PC-3 (cell line): ENCODE results near the gene BZW2. TPM values are rescaled to one million over a fixed set of nuclear protein-coding genes. Genes with fewer than 3 reads are reported as not detected.

ENCODE experiments used
- ATAC-seq: fragments of 200-7000 bp; cut with Tn5 transposase; 2 replicates; pipeline ENCODE4 v1.9.1; 2020; ENCODE audit warnings: mild to moderate bottlenecking, moderate library complexity
- BruUV-seq: library from RNA; stranded (reverse); fragments of 400-500 nt; replicated peaks from 2 replicates; lab custom pipeline; 2021; lab: Mats Ljungman, UMichigan
- CTCF ChIA-PET: fragments of 300-600 bp; sonication (Branson Sonifier 250); formaldehyde crosslinking; loops from one replicate; lab custom pipeline; 2022; ENCODE audit warnings: antibody characterized with exemption; lab: Charles Lee
- POLR2A ChIA-PET: fragments of 300-600 bp; sonication (Branson Sonifier 250); formaldehyde crosslinking; loops from one replicate; lab custom pipeline; 2022; ENCODE audit warnings: antibody characterized with exemption; ENCODE audit not compliant: unreplicated experiment; lab: Charles Lee
- DNase-seq: peaks from one replicate; pipeline ENCODE4 v3.0.0-alpha.2; 2015
- H2AFZ ChIP-seq: fragments of 300-600 bp; sonication (generic); 2 replicates; pipeline ENCODE4 v1.6.0; 2016; ENCODE audit warnings: antibody characterized with exemption, low read length
- H3F3A ChIP-seq: fragments of 300-600 bp; sonication (generic); one replicate; pipeline ENCODE4 v1.6.0; 2017; ENCODE audit warnings: antibody characterized with exemption, low read length, control low read depth, mild to moderate bottlenecking; ENCODE audit not compliant: unreplicated experiment
- H3K27ac ChIP-seq: fragments of 300-600 bp; sonication (generic); 2 replicates; pipeline ENCODE4 v1.5.1; 2016; ENCODE audit warnings: mild to moderate bottlenecking, low read length
- H3K27me3 ChIP-seq: fragments of 300-600 bp; sonication (generic); 2 replicates; pipeline ENCODE4 v1.6.1; 2016; ENCODE audit warnings: low read length, mixed read lengths
- H3K36me3 ChIP-seq: fragments of 300-600 bp; sonication (generic); 2 replicates; pipeline ENCODE4 v1.6.1; 2016; ENCODE audit warnings: low read depth, mixed run types, low read length, mixed read lengths
- H3K4me1 ChIP-seq: fragments of 300-600 bp; sonication (generic); 2 replicates; pipeline ENCODE4 v1.5.1; 2016; ENCODE audit warnings: low read length; ENCODE audit not compliant: insufficient read depth
- H3K4me2 ChIP-seq: fragments of 300-600 bp; sonication (generic); 2 replicates; pipeline ENCODE4 v1.6.0; 2016; ENCODE audit warnings: low read length
- H3K4me3 ChIP-seq: fragments of 300-600 bp; sonication (generic); 2 replicates; pipeline ENCODE4 v1.5.1; 2016; ENCODE audit warnings: mild to moderate bottlenecking, low read length, mixed read lengths
- H3K79me2 ChIP-seq: fragments of 300-600 bp; sonication (generic); 2 replicates; pipeline ENCODE4 v1.6.1; 2017; ENCODE audit warnings: low read length, mixed read lengths
- H3K9ac ChIP-seq: fragments of 300-600 bp; sonication (generic); 2 replicates; pipeline ENCODE4 v1.6.0; 2016; ENCODE audit warnings: mild to moderate bottlenecking, low read length
- H3K9me2 ChIP-seq: fragments of 300-600 bp; sonication (generic); replicated peaks from 2 replicates; pipeline ENCODE4 v1.6.1; 2016; ENCODE audit warnings: mixed run types, low read length, mixed read lengths
- H3K9me3 ChIP-seq: fragments of 300-600 bp; sonication (generic); 2 replicates; pipeline ENCODE4 v1.6.1; 2016; ENCODE audit warnings: low read length, mixed read lengths
- H4K20me1 ChIP-seq: fragments of 300-600 bp; sonication (generic); 2 replicates; pipeline ENCODE4 v1.6.1; 2016; ENCODE audit warnings: low read length, mixed read lengths
- CTCF ChIP-seq: fragments of 300-600 bp; sonication (generic); conservative IDR thresholded peaks from 2 replicates; pipeline ENCODE4 v1.5.1; 2017; ENCODE audit warnings: antibody characterized with exemption, low read depth, mild to moderate bottlenecking, low read length
- EZH2 ChIP-seq: fragments of 300-600 bp; sonication (generic); IDR thresholded peaks from one replicate; pipeline ENCODE4 v1.6.1; 2017; ENCODE audit warnings: antibody characterized with exemption, mild to moderate bottlenecking, low read length; ENCODE audit not compliant: unreplicated experiment
- EZH2phosphoT487 ChIP-seq: fragments of 300-600 bp; sonication (generic); IDR thresholded peaks from 2 replicates; pipeline ENCODE4 v1.6.1; 2018; ENCODE audit warnings: mild to moderate bottlenecking, antibody characterized with exemption, low read length, borderline replicate concordance
- intact Hi-C: fragments of 100-400 bp; cut with micrococcal nuclease; formaldehyde crosslinking; loops from 2 replicates; pipeline ENCODE4 v1.9.0; 2023
- total RNA-seq: library from RNA; depleted of rRNA; stranded (reverse); fragments of >200 nt; gene quantifications from 2 replicates; pipeline ENCODE4 v1.2.3, GENCODE V29; 2014

The BZW2 gene
- total RNA-seq, 1 experiment from 2014 or later, result 86.1 TPM

DNA sequence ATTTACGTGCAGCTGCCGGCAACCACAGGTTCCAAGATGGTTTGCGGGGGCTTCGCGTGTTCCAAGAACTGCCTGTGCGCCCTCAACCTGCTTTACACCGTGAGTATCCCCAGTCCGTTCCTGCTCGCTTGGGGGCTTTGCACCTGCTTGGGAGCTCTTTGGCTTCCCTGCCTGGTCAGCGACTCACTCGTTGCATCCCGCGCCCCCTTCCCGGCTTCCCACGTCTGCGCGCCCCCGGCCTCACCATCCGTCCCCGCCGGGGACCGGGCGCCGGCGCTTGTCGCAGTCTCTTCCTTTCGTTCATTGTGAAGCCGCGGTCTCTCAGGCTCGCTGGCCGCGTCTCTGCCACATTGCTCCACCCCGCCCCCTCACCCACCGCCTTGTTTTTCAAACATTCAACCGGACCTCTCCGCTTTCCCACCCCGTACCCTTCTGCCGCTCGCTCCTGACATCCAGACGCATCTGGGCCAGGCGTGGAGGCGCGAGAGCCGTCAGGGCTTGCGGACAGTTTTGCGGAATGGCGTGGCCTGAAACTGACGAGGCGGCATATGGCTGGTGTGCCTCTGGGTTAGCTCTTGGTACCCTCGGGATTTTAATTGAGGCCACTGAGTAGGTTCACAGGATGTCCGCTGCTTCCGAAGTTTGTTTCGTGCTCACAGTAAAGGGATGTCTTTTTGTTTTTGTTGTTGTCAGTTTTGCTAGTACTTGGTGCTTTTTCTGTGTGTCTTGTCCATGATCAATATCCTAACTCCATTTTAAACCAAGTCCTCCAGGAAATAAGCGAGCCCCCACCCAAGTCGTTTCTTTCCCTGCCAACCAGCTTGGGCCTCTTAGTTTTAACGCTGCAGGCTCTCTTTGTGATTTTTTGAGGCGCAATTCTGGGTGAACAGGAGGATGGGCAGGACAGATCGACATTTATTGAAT, 108.2 kb downstream of the BZW2 start:
- H3K27ac ChIP-seq, result peak overlapping the region; percentile 4; the same call in 1 of the 2 replicates
- H3F3A ChIP-seq, result peaks cover 6% of the 10 kb centered on the region
- no peaks in the 10 kb centered on the region for H3K9me2 ChIP-seq
- peak overlapping the region; percentile 89 for H3K4me2 ChIP-seq
- H3K9ac ChIP-seq, result peak overlapping the region; percentile 67
- H3K36me3 ChIP-seq, result no peaks in the 10 kb centered on the region
- H3K9me3 ChIP-seq, result no peaks in the 10 kb centered on the region
- H4K20me1 ChIP-seq, result peaks cover 12% of the 10 kb centered on the region; the same call in 1 of the 2 replicates
- POLR2A ChIA-PET, result interaction anchor here (0.6 kb wide), 1 partner anchor 36 kb away, joined by 3 read pairs; no protein-coding TSS in a partner anchor
- no TSS peak for BruUV-seq
- DNase-seq, result peak; percentile 27
- intact Hi-C loops, result loop anchor here (1.0 kb wide), 2 partner anchors 14 to 108 kb away; partner anchors contain the start of gene BZW2
- H3K4me3 ChIP-seq, result peak overlapping the region; percentile 88
- peaks cover 28% of the 10 kb centered on the region for H3K4me1 ChIP-seq
- H3K27me3 ChIP-seq, result no peaks in the 10 kb centered on the region
- peaks cover 55% of the 10 kb centered on the region for H3K79me2 ChIP-seq
- TF ChIP-seq CTCF, result no peak
- no peak for TF ChIP-seq EZH2
- no peak for TF ChIP-seq EZH2phosphoT487
- ATAC-seq, result peak; percentile 25
- CTCF ChIA-PET, result no interaction called here
- peak overlapping the region; percentile 75 for H2AFZ ChIP-seq

DNA sequence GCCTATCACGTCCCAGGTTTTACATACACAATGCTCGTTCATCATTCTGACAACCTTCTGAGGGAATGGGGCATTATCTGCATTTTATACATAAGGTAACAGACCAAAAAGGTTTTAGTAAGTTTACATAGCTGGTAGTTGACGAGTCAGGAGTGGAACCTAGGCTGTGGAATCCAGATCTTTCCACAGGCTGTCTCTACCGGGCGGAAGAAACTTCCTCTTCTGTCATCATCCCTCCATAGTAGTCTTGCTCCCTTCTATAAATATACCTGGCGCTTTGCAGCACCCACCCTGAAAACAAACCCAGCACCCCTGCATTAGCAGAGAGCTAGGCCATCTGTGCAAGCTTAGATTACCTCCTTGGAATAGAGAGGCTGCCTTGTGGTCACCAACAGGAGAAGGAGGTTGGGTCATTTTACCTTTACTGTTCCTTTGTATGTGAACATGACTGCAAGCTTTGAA, 108.9 kb downstream of the BZW2 start:
- no peak for TF ChIP-seq EZH2
- no peak for TF ChIP-seq CTCF
- no peak for TF ChIP-seq EZH2phosphoT487
- no peaks in the 10 kb centered on the region for H3K27me3 ChIP-seq
- BruUV-seq, result TSS peak; percentile 49
- H3K79me2 ChIP-seq, result peaks cover 61% of the 10 kb centered on the region
- H3F3A ChIP-seq, result peaks cover 6% of the 10 kb centered on the region
- H3K9ac ChIP-seq, result peak overlapping the region; percentile 67
- ChIA-PET POLR2A (interaction anchor here (0.6 kb wide), 1 partner anchor 37 kb away, joined by 3 read pairs; no protein-coding TSS in a partner anchor), CTCF (no interaction called here)
- DNase-seq (peak; percentile 24), ATAC-seq (peak; percentile 9)
- peak overlapping the region; percentile 88 for H3K4me3 ChIP-seq
- H3K4me1 ChIP-seq, result peaks cover 28% of the 10 kb centered on the region
- H3K9me3 ChIP-seq, result no peaks in the 10 kb centered on the region
- H3K9me2 ChIP-seq, result no peaks in the 10 kb centered on the region
- intact Hi-C loops, result loop anchor here (5.0 kb wide), 2 partner anchors 53 to 162 kb away; no protein-coding TSS in a partner anchor
- peak overlapping the region; percentile 75 for H2AFZ ChIP-seq
- H3K36me3 ChIP-seq, result no peaks in the 10 kb centered on the region
- H3K4me2 ChIP-seq, result peak overlapping the region; percentile 89
- peaks cover 12% of the 10 kb centered on the region; the same call in 1 of the 2 replicates for H4K20me1 ChIP-seq
- peak overlapping the region; percentile 15; the same call in 1 of the 2 replicates for H3K27ac ChIP-seq
